ENCODE measurements around the gene RPS23.
A peak's percentile ranks its signal among the peaks of the same experiment; 100 is the strongest.

The RPS23 gene

DNA sequence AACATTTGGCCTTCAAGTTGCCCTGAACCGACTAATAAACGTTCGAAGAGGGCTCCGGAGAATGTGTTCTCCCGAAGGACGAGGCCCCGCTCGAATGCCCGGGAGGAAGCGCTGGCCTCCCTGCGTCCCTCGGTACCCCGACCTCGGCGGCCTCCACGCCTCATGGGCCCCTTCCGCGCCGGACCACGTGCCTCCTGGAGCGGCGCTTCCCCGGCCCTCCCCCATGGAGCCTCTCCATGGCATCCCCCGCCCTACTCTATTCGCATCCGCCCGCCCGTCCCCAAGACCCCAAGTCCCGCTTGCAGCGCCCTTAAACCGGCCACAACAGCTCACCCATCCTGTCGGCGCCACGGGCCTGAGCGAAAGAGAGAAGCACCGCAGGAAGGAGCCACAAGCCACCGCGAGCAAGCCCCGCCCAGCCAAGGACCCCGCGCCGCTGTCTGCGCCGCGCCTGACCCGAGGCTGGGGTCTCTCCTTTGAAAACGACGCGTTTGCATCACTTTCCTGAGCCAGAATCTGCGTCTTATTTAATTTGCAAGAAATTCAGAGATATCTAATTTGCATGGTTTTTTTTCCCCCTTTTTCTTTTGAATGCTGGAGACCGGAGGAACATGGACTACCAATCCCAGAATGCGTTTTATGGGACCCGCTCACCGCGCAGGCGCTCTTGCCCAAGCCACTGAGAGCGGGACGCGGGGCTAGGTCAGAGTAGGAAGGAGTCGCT lies at the start of gene RPS23:
TSS of gene RPS23 (minus strand) at position 368 of the 724 bp plus-strand sequence. CDS start at position 337, 31 bp downstream.
- DNase-seq (ENCODE audit: low read depth) = peak; percentile 84

DNA sequence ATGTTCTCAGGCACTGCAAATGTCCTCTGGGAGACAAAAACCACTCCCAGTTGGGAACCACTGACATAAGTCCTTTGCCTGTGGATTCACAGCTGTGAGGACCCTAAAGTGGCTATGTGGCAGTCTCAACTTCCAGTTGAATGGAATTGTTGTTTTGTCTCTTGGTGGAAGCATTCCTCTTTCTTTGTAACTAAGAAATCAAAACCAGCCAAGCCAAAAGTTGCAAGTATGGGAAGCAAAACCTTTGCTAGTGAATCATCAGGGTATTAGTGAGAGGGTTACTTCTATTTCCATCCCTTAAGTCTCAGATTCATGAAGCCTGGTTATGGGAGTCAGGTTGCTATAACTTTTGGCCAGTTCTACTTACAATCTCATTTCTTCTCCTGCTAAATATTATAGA lies 49.8 kb upstream of the RPS23 start:
- no peak for DNase-seq (ENCODE audit: low read depth)

DNA sequence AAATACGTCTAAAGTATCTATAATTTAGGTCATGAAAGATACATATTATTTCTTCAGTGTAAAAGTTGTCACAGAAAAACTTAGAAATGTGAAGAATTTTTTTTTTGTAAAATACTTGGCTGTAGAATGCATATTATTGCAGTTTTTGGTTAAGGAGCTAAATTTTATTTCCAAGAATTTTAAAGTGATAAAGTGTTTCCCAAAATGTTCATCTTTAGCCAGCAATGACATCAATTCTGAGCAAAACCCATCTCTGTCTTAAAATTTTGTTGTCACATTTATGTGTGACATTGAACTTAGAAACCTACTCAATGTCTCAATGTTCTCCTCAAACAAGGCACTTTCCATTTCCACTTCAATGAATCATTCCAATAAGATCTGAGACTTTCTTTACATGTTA lies 47.8 kb upstream of the RPS23 start:
- DNase-seq (ENCODE audit: low read depth) = no peak

DNA sequence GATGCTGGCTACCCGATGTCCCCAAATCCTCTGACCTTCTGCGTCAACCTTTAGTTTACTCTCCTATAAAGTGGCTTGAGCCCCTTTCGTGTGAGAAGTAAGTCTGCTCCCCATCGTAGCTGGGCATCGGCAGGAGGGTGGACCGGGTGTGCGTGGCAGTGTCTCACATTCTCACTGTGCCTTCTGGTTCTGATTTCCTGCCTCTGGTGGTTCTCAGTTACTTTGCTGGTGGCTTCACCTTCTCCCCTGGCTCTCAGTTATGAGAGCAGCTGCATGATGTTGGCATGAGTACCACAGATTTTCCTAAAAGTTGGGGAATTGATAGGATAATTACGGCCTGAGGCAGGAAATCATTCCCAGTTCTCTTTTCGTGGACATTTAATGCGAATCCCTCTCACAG lies 47.0 kb upstream of the RPS23 start:
- DNase-seq (ENCODE audit: low read depth) = no peak

DNA sequence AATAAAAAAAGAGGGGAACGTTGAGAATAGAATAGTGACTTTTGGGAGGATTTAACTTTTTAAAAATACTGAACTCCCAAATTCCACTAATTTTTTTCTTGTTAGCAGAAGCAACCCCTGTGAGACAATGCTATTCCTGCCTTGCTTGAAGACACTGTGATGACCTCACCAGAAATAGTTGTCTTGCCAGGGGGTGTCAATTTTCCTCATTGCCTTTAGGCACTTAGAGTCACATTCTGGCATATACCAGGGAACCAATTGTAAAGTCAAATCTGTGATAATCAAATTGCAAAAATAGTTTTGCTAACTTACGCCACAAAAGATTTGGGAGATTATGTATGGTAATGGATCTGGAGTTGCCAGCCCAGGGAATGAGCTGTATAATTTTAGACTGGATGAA lies 42.8 kb upstream of the RPS23 start:
- no peak for DNase-seq (ENCODE audit: low read depth)

DNA sequence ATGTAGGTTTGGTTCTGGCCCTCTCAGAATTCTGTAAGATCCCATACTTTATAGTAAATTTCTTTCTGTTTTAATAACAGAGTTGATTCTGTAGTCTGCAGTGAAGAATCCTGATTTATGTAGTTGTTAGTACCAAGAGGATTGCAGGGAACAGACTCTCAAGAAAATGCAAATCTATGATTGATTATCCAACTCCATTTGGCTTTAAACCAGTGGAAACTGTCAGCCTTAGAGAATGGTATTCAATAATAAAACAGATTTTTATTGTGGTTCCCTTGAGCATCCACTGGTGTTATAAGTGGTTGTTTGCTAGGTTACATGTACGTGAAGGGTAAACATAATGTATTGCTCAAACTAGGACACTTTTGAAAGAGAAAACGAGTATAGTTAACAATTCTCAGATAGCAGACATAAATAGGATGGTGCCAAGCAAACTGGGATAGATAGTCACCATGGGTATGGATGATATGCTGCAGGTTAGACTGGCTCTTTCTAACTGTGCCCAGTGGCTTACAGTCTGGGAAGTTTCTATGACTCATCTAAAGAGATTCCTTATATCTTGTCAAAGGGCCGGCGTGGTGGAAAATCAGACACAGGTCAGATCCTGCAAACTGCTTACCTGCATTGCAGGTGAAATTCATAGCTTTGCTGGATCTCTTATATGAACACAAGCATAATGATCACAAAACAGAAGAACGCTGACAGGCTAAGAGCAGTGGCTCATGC lies 41.7 kb upstream of the RPS23 start:
- DNase-seq (ENCODE audit: low read depth) = no peak

DNA sequence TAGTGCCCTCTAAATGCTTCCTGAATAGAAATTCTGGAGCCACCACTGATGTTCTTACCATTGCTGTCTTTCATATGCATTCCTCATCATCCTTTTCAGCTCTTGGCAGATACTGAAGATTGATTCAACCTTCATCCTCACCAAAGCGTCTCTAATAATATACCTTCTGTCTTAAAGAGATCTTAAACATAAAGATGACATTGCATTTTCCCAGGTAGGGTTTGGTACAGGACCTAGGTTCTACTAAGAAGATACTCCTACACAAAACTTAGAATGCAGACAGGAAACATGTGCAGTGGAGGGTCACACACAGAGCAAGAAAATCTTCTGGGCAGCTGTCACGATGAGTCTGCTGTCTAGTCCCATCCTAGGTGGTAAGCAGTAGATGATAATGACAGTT lies 41.0 kb upstream of the RPS23 start:
- DNase-seq (ENCODE audit: low read depth) = no peak

DNA sequence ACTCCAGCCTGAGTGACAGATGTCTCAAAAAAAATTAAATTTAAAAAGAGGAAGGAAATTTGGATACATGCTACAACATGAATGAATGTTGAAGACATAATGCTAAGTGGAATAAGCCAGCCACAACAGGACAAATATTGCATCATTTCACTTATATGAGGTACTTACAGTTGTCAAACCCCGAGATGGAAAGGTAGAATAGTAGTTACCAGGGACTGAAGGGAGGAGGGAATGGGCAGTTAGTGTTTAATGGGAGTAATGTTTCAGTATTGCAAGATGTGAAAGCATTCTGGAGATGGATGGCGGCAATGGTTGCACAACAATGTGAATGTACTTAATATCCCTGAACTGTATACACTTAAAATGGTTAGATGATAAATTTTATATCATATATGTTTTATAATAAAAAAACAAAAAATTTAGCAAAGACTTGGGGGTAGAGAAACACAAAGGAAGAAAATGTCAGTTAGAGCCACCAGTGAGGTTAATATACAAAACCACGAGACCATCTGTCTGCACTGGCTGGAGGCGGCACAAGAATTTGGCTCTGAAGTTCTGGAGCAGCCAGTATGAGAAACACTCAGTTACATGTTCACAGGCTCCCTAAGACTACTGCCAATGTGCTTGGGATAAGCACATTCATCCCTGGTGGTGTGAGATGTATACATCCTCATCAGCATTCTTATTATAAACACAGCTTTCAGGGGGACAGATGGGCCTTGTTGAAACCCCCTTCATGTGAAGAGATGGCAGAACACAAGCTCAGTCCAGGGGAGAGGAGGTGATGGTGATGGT lies 37.0 kb upstream of the RPS23 start:
- no peak for DNase-seq (ENCODE audit: low read depth)

DNA sequence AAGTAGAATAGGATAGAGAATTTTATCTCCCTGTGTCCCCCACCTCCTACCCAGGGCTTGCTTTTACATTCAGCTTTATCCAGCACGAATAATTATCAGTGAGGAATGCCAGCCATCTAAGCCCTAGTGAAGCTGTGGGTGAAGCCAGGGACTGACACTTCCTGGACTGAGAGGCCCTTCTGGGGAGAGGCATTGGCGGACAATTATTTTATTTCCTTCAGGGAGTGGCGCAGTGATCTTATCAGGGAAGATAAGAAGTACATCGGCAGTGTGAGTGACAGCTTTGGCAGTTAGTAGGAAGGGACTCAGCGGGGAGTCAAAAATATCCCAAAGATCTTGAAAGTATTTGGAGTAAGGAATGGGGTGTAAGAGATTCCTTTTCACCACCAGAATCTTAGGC lies 34.9 kb upstream of the RPS23 start:
- DNase-seq (ENCODE audit: low read depth) = no peak

DNA sequence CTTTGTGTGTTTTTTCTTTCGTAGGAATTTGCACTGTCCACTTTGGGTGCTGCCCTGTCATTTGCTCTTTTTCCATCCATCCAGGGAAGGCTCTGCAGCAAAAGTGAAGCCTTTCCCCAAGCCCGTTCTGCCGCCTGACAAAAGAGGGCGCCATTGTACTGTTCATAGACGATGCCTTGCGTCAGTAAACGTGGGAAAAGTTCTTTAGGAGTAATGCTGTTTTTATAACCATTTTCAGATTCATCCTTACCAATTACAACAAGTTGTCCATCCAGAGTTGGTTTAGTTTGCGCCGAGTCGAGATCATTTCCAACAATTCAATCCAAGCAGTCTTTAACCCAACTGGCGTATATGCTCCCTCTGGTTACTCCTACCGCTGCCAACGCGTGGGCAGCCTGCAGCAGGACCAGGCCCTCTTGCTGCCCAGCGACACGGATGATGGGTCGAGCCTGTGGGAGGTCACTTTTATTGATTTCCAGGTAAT lies 34.3 kb upstream of the RPS23 start:
- peak; percentile 27 for DNase-seq (ENCODE audit: low read depth)

DNA sequence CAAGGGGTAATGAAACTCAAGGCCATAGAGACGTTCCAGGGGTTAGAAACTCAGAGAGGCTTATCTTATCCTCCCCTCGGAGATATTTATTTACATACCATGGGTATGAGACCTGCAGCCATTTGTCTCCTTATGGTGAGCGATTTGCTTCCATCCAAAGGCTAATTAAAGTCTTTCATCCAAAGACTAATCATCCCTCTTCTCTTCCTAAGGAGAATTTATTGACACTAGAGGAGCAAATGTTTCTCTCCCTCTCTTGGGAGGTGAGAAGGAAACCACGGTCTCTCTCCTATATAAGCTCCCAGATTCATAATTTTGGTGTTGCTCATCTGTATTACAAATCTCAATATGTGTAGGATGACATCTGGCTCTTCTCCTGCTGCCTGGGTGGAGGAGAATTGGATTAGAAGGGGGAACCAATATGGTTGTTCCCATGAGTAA lies 31.0 kb upstream of the RPS23 start:
- no peak for DNase-seq (ENCODE audit: low read depth)

DNA sequence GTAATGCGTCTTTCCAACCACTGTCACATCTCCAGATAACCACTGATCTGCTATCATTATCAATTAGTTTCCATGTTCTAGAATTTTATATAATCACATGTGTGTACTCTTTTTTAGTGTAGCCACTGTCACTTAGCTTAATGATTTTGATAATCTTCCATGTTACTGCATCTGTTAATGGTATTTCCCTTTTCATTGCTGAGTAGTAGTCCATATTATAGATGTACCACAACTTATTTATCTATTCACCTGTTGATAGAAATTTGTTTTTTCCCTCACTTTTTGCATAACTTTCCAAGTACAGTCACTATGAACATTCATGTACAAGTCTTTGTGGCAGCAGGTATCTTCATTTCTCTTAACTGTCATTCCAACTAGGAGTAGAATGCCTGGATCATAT lies 30.3 kb upstream of the RPS23 start:
- no peak for DNase-seq (ENCODE audit: low read depth)

DNA sequence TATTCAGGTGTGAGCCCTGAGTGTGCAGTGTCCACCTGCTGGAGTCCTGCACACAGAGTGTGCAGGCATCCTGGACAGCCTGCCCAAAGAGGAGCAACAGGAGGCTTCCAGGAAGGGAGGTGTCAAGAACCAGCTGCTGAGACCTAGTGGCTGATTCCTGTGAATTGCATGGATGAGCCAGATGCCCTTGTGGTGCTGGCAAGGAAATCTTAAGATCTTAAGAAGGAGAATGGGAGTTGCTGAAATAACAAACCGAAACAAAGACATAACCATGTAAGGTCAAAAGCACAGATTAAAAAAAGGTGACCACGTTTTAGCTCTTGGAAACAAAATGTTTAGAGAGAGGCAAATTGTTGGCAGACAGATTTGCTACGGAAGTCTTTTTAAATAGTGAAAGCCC lies 29.3 kb upstream of the RPS23 start:
- DNase-seq (ENCODE audit: low read depth) = no peak

DNA sequence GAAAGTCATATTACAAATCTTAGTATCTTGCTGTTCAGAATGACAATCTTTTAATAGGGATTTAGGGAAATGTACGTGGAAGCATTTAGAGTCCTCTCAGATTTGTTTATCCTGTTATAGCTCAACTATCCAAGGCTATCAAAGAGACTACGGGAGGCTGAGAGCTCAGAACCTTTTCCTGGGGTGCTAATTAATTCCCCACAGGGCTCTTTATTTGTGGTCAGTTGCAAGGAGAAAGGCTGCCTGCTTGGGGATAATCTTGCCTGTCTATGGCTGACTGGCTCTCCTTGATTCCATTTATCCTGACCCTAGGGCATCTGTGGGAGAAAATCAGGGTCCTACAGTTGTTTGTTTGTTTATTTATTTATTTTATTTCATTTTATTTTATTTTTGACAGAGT lies 28.0 kb upstream of the RPS23 start:
- no peak for DNase-seq (ENCODE audit: low read depth)

DNA sequence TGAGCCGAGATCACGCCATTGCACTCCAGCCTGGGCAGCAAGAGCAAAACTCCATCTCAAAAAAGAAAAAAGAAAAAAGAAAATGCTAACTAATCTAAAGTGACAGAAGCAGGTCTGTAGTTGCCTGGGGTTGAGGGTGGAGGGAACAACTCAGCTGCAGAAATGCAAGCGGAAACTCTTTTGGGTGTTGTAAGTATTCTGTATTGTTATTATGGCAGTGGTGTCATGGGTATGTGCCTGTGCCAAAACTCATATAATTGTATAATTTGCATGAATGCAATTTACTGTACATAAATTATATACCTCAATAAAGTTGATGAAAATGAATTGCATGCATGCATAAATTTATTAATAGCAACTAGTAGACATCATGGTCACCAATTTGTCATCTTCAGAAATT lies 23.0 kb upstream of the RPS23 start:
- DNase-seq (ENCODE audit: low read depth) = no peak

DNA sequence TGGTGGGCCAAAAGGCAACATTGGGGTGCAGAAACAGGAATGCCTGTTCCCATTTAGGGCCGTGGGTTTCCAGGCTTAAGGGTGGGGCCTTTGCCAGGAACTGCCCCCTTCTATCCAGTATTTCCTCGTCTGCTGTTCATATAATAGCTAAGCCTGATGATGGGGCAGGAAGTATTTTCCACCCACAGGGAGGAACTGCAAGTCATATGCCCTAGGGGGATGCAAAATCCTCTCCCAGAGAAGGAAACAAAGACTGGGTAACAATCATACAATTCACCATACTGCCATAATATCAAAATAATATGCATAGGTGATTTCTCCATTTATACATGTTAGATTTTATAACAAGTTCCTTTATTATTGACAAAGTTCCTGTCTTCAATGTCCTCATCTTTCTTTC lies 20.5 kb upstream of the RPS23 start:
- DNase-seq (ENCODE audit: low read depth) = no peak

DNA sequence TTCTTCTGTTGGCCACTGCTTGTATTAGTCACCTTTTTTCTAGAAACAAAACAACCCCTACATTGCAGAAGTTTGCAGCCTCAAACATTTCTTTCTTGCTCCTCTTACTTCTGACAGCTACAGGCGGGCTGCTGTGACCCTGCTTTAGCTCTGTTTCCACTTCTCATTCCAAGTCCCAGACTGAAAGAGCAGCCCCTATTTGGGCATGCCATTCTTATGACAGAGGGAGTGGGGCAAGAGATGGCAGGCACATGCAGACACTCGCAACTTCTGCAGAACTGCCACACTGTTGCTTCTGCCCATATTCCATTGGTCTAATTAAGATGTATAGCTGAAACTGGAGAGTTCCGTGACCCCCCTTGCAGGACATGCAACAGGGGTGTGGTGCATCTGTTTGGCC lies 19.6 kb upstream of the RPS23 start:
- no peak for DNase-seq (ENCODE audit: low read depth)

DNA sequence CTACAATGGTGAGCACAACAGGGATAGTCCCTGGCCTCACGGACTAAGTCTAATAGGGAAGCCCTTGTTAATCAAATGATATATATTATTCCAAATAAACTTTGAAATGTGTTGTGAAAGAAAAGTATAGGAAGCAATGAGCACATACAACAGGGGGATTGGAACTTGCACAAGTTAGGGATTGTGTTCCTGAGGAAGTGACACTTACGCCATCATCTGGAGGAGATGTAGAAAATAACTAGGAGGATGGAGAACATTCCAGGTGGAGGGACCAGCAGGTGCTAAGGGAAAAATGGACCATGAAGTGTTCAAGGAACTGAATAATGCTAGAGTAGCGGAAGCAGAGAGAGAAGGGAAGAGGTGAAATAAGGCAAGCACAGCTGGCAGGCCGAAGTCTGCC lies 18.8 kb upstream of the RPS23 start:
- DNase-seq (ENCODE audit: low read depth) = no peak

DNA sequence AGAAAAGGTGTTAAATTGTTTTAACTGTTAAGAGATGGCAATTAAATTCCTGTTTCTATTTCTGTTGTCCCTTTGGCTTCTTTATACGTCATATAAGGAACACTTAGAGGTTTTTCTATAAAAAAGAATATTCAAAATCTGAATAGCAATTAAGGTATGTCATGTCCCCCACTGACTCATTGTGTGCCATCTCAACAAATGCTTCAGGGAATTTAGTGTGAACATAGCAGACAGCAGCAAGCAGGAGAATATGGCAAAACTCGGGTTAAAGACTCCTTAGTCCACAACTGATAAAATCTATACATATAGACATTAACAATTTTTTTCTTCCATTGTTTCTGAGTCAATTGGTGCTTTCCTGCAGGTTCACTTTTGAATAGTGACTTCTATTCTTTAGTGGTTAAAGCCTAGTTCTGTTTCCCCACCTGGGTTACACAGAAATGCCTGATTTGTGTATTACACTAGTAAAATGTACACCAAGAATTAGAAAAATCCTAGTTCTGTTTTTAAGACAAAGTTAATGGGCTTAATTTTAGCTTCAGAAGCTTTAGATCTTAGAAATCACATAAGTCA lies 17.9 kb upstream of the RPS23 start:
- DNase-seq (ENCODE audit: low read depth) = no peak

DNA sequence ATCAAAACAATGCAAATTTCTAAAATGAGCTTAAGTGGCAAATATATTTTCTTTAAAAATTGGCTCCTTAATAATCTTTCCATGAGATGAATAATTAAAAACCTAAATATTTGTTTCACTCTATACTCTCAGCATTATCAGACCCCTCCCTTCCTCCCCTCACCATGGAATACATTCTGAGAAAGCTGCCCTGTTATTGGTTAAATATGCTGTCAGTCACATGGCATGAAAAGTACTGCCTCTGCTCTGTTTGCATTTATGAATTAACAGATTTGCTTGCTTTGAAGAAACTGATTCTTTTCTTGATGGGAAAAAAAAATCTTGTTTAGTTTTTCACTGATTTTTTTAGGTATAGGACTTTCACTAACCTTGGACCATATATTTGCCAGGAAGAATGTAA lies 17.0 kb upstream of the RPS23 start:
- DNase-seq (ENCODE audit: low read depth) = no peak

DNA sequence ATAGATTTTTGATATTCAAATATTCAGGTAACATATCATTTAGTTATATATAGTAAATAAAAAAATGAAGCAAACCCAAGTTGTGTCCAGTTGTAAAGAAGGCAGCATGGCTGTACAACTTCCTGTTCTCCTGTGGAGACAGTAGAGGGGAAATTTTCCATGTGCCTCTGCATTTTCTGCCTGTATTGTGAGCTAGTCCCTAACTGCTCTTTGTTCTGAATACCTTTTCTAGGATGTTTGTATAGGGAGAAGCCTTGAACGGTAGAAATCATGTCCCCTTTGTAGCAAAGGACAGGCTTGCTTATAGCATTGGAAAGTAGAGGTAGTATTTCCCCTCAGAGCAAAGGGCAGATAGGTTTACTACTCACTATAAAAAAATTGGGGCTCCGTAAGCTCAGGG lies 13.3 kb upstream of the RPS23 start:
- DNase-seq (ENCODE audit: low read depth) = no peak

DNA sequence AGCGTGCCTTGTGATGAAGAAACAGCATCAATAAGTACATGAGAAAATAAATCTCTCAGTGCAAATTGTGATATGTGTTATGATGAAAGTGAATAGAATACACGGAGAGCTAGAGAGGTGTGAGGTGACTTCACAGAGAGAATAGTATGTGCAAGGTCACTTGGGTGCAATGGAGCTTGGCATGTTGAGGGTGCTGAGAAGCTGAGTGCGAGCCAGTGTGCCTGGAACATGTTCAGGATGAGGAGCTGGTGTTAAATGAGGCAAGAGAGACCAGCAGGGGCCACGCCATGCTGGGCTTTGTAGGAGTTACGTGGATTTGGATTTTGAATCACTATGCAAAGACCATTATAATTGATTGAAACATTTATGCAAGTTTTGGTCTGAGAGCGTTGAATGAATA lies 12.8 kb upstream of the RPS23 start:
- DNase-seq (ENCODE audit: low read depth) = no peak

DNA sequence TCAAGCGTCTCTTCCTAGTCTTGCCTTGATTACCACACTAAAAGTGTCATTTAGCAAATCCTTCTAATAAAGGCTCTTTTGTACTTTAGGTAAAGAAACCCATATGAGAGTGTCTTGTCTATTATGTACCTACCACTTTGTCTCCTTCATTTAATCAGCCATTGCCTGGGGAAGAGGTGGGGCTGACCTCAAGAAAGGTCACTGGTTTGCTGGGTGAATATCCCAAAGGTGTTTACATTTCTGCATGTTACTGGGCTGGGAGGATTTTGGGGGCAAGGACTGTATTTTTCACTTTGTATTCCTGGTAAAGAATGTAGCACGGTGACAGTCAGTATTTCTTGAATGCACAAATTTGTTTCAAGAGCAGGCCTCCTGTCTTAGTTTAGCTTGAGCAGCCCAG lies 11.9 kb upstream of the RPS23 start:
- no peak for DNase-seq (ENCODE audit: low read depth)

Measured in CMK (cell line).